HCT116 (cell line): ENCODE data around the gene CLN3. TPM values are rescaled to one million over a fixed set of nuclear protein-coding genes. Genes with fewer than 3 reads are reported as not detected.

Experiments used
- ATAC-seq: fragments of 200-7000 bp; cut with Tn5 transposase; 2 replicates; pipeline ENCODE4 v1.9.1; 2020; ENCODE audit warnings: mild to moderate bottlenecking, moderate library complexity
- BruUV-seq: library from RNA; stranded (reverse); fragments of 400-500 nt; replicated peaks from 2 replicates; lab custom pipeline; 2021; lab: Mats Ljungman, UMichigan
- CTCF ChIA-PET: fragments of 300-600 bp; sonication (Branson Sonifier 250); formaldehyde crosslinking; loops from one replicate; lab custom pipeline; 2021; ENCODE audit warnings: antibody characterized with exemption; lab: Charles Lee
- POLR2A ChIA-PET: fragments of 300-600, 350-600 bp; sonication (Branson Sonifier 250); formaldehyde crosslinking; loops from one replicate; lab custom pipeline; 2021; ENCODE audit warnings: antibody characterized with exemption; lab: Charles Lee
- RAD21 ChIA-PET, 2 experiments: fragments of 300-600 bp; sonication (Branson Sonifier 250); formaldehyde crosslinking; loops; one replicate each; lab custom pipeline; 2023; ENCODE audit warnings: low total read pairs in 2 of 2; ENCODE audit not compliant: uncharacterized antibody in 2 of 2, unreplicated experiment in 2 of 2, low non-redundant PET in 1 of 2; lab: Charles Lee
- DNase-seq: peaks from one replicate; pipeline ENCODE4 v3.0.0-alpha.2; 2010; ENCODE audit warnings: low read depth, low spot score
- H2AFZ ChIP-seq: fragments of 200-600 bp; shearing (Covaris generic), sonication (generic); 2 replicates; pipeline ENCODE4 v1.6.1; 2017; ENCODE audit warnings: low read depth, mixed run types, mixed read lengths, antibody characterized with exemption, low read length; ENCODE audit not compliant: poor library complexity, severe bottlenecking
- H3K27ac ChIP-seq: 2 replicates; pipeline ENCODE4 v1.5.1; 2012; ENCODE audit warnings: low read depth, low read length
- H3K27me3 ChIP-seq: fragments of 200-600 bp; sonication (generic); 2 replicates; pipeline ENCODE4 v1.6.1; 2016; ENCODE audit warnings: mixed run types, low read length, mixed read lengths; ENCODE audit not compliant: insufficient read depth
- H3K36me3 ChIP-seq, 2 experiments: fragments of 200-500 bp in 1 of 2; fragments of 200-600 bp in 1 of 2; sonication (Bioruptor generic) in 1 of 2; sonication (generic) in 1 of 2; 2 replicates each; pipeline versions ENCODE4 v1.5.1 to v1.6.1; 2014 to 2016; ENCODE audit warnings: low read length in 2 of 2, inconsistent platforms in 1 of 2, mixed read lengths in 1 of 2, mixed run types in 1 of 2; ENCODE audit not compliant: insufficient read depth in 2 of 2, control insufficient read depth in 1 of 2
- H3K4me1 ChIP-seq, 2 experiments: fragments of 200-600 bp in 1 of 2; sonication (generic) in 1 of 2; 2 replicates each; pipeline versions ENCODE4 v1.5.1 to v1.6.1; 2012 to 2017; ENCODE audit warnings: low read length in 2 of 2, inconsistent platforms in 1 of 2, mild to moderate bottlenecking in 1 of 2, mixed read lengths in 1 of 2, mixed run types in 1 of 2, moderate library complexity in 1 of 2; ENCODE audit not compliant: insufficient read depth in 2 of 2, control insufficient read depth in 1 of 2
- H3K4me2 ChIP-seq: fragments of 200-600 bp; sonication (generic); 2 replicates; pipeline ENCODE4 v1.6.1; 2017; ENCODE audit warnings: mixed run types, low read length, mixed read lengths
- H3K4me3 ChIP-seq, 2 experiments: fragments of 200-600 bp in 1 of 2; sonication (generic) in 1 of 2; replicated peaks in 1 of 2; 2 replicates each; pipeline ENCODE4 v1.5.1; 2011 to 2016; ENCODE audit warnings: low read length in 2 of 2, control low read depth in 1 of 2, low read depth in 1 of 2, mild to moderate bottlenecking in 1 of 2, mixed read lengths in 1 of 2, mixed run types in 1 of 2
- H3K79me2 ChIP-seq: fragments of 200-600 bp; sonication (generic); 2 replicates; pipeline ENCODE4 v1.6.1; 2017; ENCODE audit warnings: mild to moderate bottlenecking, mixed run types, low read length, moderate library complexity, mixed read lengths; ENCODE audit not compliant: insufficient read depth
- H3K9ac ChIP-seq: fragments of 200-600 bp; sonication (generic); 2 replicates; pipeline ENCODE4 v1.6.1; 2016; ENCODE audit warnings: low read length, mixed read lengths
- H3K9me2 ChIP-seq: fragments of 200-600 bp; sonication (generic), shearing (Covaris generic); 2 replicates; pipeline ENCODE4 v1.6.1; 2017; ENCODE audit warnings: mixed run types, mild to moderate bottlenecking, moderate library complexity; ENCODE audit not compliant: insufficient read depth
- H3K9me3 ChIP-seq, 2 experiments: fragments of 200-500 bp in 1 of 2; fragments of 200-600 bp in 1 of 2; sonication (Bioruptor generic) in 1 of 2; sonication (generic) in 1 of 2; 2 replicates each; pipeline ENCODE4 v1.6.1; 2014 to 2017; ENCODE audit warnings: low read length in 2 of 2, mixed read lengths in 2 of 2, inconsistent platforms in 1 of 2, low read depth in 1 of 2, mild to moderate bottlenecking in 1 of 2, mixed run types in 1 of 2, moderate library complexity in 1 of 2; ENCODE audit not compliant: control insufficient read depth in 1 of 2, insufficient read depth in 1 of 2
- H4K20me1 ChIP-seq: fragments of 200-600 bp; sonication (generic), shearing (Covaris generic); 2 replicates; pipeline ENCODE4 v1.6.1; 2017; ENCODE audit warnings: mixed run types, mild to moderate bottlenecking, moderate library complexity; ENCODE audit not compliant: insufficient read depth
- ATF3 ChIP-seq: IDR thresholded peaks from 2 replicates; pipeline ENCODE4 v1.6.1; 2012
- CBX3 ChIP-seq: IDR thresholded peaks from 2 replicates; pipeline ENCODE4 v1.6.1; 2012; ENCODE audit warnings: low read depth
- CTCF ChIP-seq, 3 experiments: fragments of 200-600 bp in 1 of 3; sonication (generic) in 1 of 3; IDR thresholded peaks in 2 of 3; conservative IDR thresholded peaks in 1 of 3; 2 replicates each; pipeline ENCODE4 v1.5.1; 2012 to 2017; ENCODE audit warnings: low read depth in 2 of 3, low read length in 2 of 3, antibody characterized with exemption in 1 of 3, borderline replicate concordance in 1 of 3, control low read depth in 1 of 3, mild to moderate bottlenecking in 1 of 3, mixed read lengths in 1 of 3, mixed run types in 1 of 3, moderate library complexity in 1 of 3; ENCODE audit not compliant: insufficient read depth in 1 of 3
- EGR1 ChIP-seq: IDR thresholded peaks from 2 replicates; pipeline ENCODE4 v1.6.1; 2012; ENCODE audit warnings: low read depth
- EZH2 ChIP-seq: fragments of 200-600 bp; sonication (generic); IDR thresholded peaks from 2 replicates; pipeline ENCODE4 v1.6.1; 2017; ENCODE audit warnings: antibody characterized with exemption, mixed run types
- FOSL1 ChIP-seq: IDR thresholded peaks from 2 replicates; pipeline ENCODE4 v1.6.1; 2012; ENCODE audit warnings: low read depth
- MAX ChIP-seq: IDR thresholded peaks from 2 replicates; pipeline ENCODE4 v1.6.1; 2012
- POLR2AphosphoS5 ChIP-seq: IDR thresholded peaks from 2 replicates; pipeline ENCODE4 v1.6.1; 2011; ENCODE audit warnings: mild to moderate bottlenecking, low read depth, low read length, moderate library complexity
- RAD21 ChIP-seq: IDR thresholded peaks from 2 replicates; pipeline ENCODE4 v1.6.1; 2012; ENCODE audit warnings: low read depth, mild to moderate bottlenecking
- SIN3A ChIP-seq: IDR thresholded peaks from 2 replicates; pipeline ENCODE4 v1.6.1; 2012; ENCODE audit warnings: low read depth
- SP1 ChIP-seq: IDR thresholded peaks from 2 replicates; pipeline ENCODE4 v1.6.1; 2012; ENCODE audit warnings: low read depth
- ZBTB33 ChIP-seq: IDR thresholded peaks from 2 replicates; pipeline ENCODE4 v1.6.1; 2011; ENCODE audit warnings: mild to moderate bottlenecking, low read length, moderate library complexity; ENCODE audit not compliant: insufficient replicate concordance; ENCODE audit errors: extremely low read depth
- ZNF274 ChIP-seq: fragments of 200-500 bp; sonication (Bioruptor generic); IDR thresholded peaks from 2 replicates; pipeline ENCODE4 v1.6.1; 2014; ENCODE audit warnings: mild to moderate bottlenecking, low read depth, low read length, inconsistent platforms
- intact Hi-C: fragments of 100-400 bp; cut with micrococcal nuclease; formaldehyde crosslinking; loops from 2 replicates; pipeline ENCODE4 v1.10.0; 2022
- total RNA-seq: library from RNA; stranded (reverse); gene quantifications from one replicate; pipeline ENCODE4 v1.2.1, GENCODE V29; 2021; ENCODE audit not compliant: unreplicated experiment

CLN3 gene
- total RNA-seq, 1 experiment from 2014 or later: 19.9 TPM

GRCh38 chr16:28526201-28527099 is 34.6 kb upstream of the CLN3 start:
- ChIA-PET CTCF (no interaction called here), RAD21 (no interaction called here), POLR2A (no interaction called here)
- Histone ChIP-seq H3K79me2 (no peaks in the 10 kb centered on the region), H4K20me1 (no peaks in the 10 kb centered on the region), H3K9me3 (no peaks in the 10 kb centered on the region), H3K36me3 (no peaks in the 10 kb centered on the region), H3K4me2 (no peak overlapping the region), H2AFZ (no peak overlapping the region), H3K4me1 (no peaks in the 10 kb centered on the region), H3K9me2 (no peaks in the 10 kb centered on the region), H3K4me3 (no peak overlapping the region), H3K9ac (no peak overlapping the region), H3K27me3 (no peaks in the 10 kb centered on the region), H3K27ac (no peak overlapping the region)
- no TSS peak for BruUV-seq
- ATAC-seq (no peak), DNase-seq (no peak)
- intact Hi-C loops: no loop called here
- TF ChIP-seq EGR1 (no peak), ZBTB33 (no peak), EZH2 (no peak), RAD21 (no peak), SP1 (no peak), CTCF (IDR thresholded peaks at IDR 0.05 in 2 of 3, conservative IDR thresholded peaks at IDR 0.05 in 1 of 3; ENCODE audit: borderline replicate concordance in 1 of 3, insufficient read depth in 1 of 3, low read depth in 2 of 3, low read length in 2 of 3) (no peak), FOSL1 (no peak), SIN3A (no peak), MAX (no peak), ATF3 (no peak), POLR2AphosphoS5 (no peak), ZNF274 (no peak), CBX3 (no peak)
